GM13977 (cell line): ENCODE results near the gene FOXA2.
"Not testable (repeated sequence)": the region's sequence is repeated elsewhere in the genome, so short reads cannot be mapped to it uniquely, and the experiment has no call there.

Experiments used
- DNase-seq: peaks from one replicate; pipeline ENCODE4 v3.0.0; 2012; ENCODE audit warnings: low spot score
- CTCF ChIP-seq: IDR thresholded peaks from 2 replicates; pipeline ENCODE4 v1.5.1; 2012; ENCODE audit warnings: mild to moderate bottlenecking, control low read depth; ENCODE audit not compliant: insufficient read depth; ENCODE audit errors: extremely low read depth, missing control alignments
- in situ Hi-C: fragments of 300-500 bp; cut with MboI; formaldehyde crosslinking; loops from one replicate; pipeline ENCODE4 v1.12.0; 2022; ENCODE audit warnings: low sequenced_read_pairs, low pct_unique_long_range_greater_than_20kb, mixed read lengths, inconsistent platforms; ENCODE audit not compliant: unreplicated experiment

Gene FOXA2

GRCh38 chr20:22557403-22558276 is 26.7 kb downstream of the FOXA2 start:
- in situ Hi-C loops = loop anchor here (25.0 kb wide), 2 partner anchors 95 to 1445 kb away; partner anchors contain the start of gene LINC00237
- no peak for TF ChIP-seq CTCF
- DNase-seq = no peak

DNA sequence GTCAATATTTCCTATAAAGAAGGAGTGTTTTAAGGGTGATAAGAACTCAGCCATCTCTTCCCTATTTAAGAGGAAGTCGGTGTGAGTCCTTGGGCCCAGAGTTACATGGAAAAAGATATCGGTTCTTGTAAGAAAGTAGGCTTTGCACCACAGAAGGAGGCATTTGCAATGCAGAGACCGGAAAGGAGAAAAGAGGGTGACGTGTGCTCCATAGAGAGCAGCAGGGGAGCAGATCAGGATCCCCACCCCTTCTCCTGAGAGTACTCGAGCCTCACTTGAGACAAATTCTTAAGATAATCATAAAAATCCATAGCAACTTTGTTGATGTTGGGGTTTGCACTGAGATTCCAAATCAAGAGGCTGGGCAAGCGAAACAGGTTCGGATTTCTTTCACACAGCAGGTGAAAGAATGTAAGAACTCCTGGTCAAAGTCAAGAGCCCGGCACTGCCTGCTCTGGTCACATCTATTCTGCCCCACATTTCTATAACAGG is 27.8 kb downstream of the FOXA2 start:
- TF ChIP-seq CTCF = no peak
- in situ Hi-C loops = loop anchor here (25.0 kb wide), 2 partner anchors 94 to 1444 kb away; partner anchors contain the start of gene LINC00237
- DNase-seq = no peak

- DNase-seq = no peak
- in situ Hi-C loops = loop anchor here (25.0 kb wide), 2 partner anchors 94 to 1444 kb away; partner anchors contain the start of gene LINC00237
- TF ChIP-seq CTCF = no peak
These were observed 28.4 kb downstream of the FOXA2 start for GRCh38 chr20:22555791-22556564.

GRCh38 chr20:22554391-22554790 is 30.0 kb downstream of the FOXA2 start:
- in situ Hi-C loops = loop anchor here (25.0 kb wide), 2 partner anchors 92 to 1442 kb away; partner anchors contain the start of gene LINC00237
- no peak for DNase-seq
- no peak for TF ChIP-seq CTCF

- DNase-seq = not testable (repeated sequence)
- in situ Hi-C loops = loop anchor here (25.0 kb wide), 2 partner anchors 88 to 1438 kb away; partner anchors contain the start of gene LINC00237
These were observed 33.9 kb downstream of the FOXA2 start for GRCh38 chr20:22550514-22550913.

DNA sequence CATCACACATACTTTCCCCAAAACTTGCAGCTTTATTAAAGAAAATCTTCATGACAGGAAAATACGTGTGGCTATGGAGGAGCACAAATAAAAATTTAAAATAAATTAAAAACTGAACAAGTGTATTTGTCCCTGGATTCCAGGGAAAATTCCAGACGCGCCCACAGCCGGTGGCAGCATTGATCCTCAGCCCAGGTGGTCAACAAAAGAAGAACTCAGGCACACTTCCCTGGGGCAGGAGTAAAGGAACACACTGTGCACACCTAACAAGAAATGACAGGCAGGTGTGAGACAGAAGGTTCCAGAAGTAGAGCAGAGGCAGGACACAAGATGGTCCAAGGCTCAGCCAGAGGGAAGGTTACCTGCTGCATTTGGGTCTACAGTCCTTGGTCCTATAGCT is 36.3 kb downstream of the FOXA2 start:
- TF ChIP-seq CTCF = no peak
- DNase-seq = no peak
- in situ Hi-C loops = no loop called here
